MM.1S (cell line): Measurements from ENCODE around the gene GPR158.

ENCODE experiments used
- CTCF ChIP-seq: fragments of 300-600 bp; sonication (generic); IDR thresholded peaks from 2 replicates; pipeline ENCODE4 v1.5.1; 2016; ENCODE audit warnings: antibody characterized with exemption, low read length, mixed read lengths
- EZH2 ChIP-seq: fragments of 300-600 bp; sonication (generic); optimal IDR thresholded peaks from 2 replicates; pipeline ENCODE3; 2017; ENCODE audit warnings: low read depth, mild to moderate bottlenecking, antibody characterized with exemption, low read length, mixed read lengths

- no peak for TF ChIP-seq EZH2
- no peak for TF ChIP-seq CTCF
These were observed 129.8 kb downstream of the GPR158 start for GRCh38 chr10:25304606-25305005.
